IMR-90 (cell line): ENCODE data around the gene KCTD16. TPM values are rescaled to one million over a fixed set of nuclear protein-coding genes. Genes with fewer than 3 reads are reported as not detected.

ENCODE experiments used
- ATAC-seq: fragments of 200-7000 bp; cut with Tn5 transposase; 2 replicates; pipeline ENCODE4 v1.9.1; 2020; ENCODE audit warnings: low read depth, mild to moderate bottlenecking, moderate library complexity
- BruUV-seq: library from RNA; stranded (reverse); fragments of 400-500 nt; replicated peaks from 2 replicates; lab custom pipeline; 2021; lab: Mats Ljungman, UMichigan
- CTCF ChIA-PET: fragments of 300-600 bp; formaldehyde crosslinking; extraction: SDS; loops from one replicate; lab custom pipeline; 2021; ENCODE audit warnings: antibody characterized with exemption; lab: Yijun Ruan, JAX
- POLR2A ChIA-PET: fragments of 300-600 bp; sonication (Branson Sonifier 250); formaldehyde crosslinking; loops from one replicate; lab custom pipeline; 2022; ENCODE audit warnings: antibody characterized with exemption; ENCODE audit not compliant: unreplicated experiment; lab: Charles Lee
- DNase-seq: peaks from one replicate; pipeline ENCODE4 v3.0.0; 2013
- H2AFZ ChIP-seq: replicated peaks from 2 replicates; pipeline ENCODE3; 2013; ENCODE audit warnings: low read length, mild to moderate bottlenecking; ENCODE audit not compliant: poor library complexity
- H2AK5ac ChIP-seq: 2 replicates; pipeline ENCODE4 v1.6.1; 2013; ENCODE audit warnings: low read depth, low read length, inconsistent platforms
- H2AK9ac ChIP-seq: replicated peaks from 2 replicates; pipeline ENCODE3; 2013; ENCODE audit warnings: mild to moderate bottlenecking, low read depth, low read length, moderate library complexity; ENCODE audit not compliant: poor library complexity
- H2BK120ac ChIP-seq: 2 replicates; pipeline ENCODE4 v1.6.1; 2013; ENCODE audit warnings: low read depth, low read length, inconsistent platforms
- H2BK15ac ChIP-seq: 3 replicates; pipeline ENCODE4 v1.6.1; 2013; ENCODE audit warnings: low read depth, low read length, inconsistent platforms
- H2BK20ac ChIP-seq: 2 replicates; pipeline ENCODE4 v1.6.1; 2013; ENCODE audit warnings: low read depth, mild to moderate bottlenecking, inconsistent platforms, low read length, moderate library complexity
- H2BK5ac ChIP-seq: 2 replicates; pipeline ENCODE4 v1.6.1; 2013; ENCODE audit warnings: mild to moderate bottlenecking, low read depth, low read length, inconsistent platforms; ENCODE audit not compliant: poor library complexity, severe bottlenecking
- H3K14ac ChIP-seq: replicated peaks from 2 replicates; pipeline ENCODE4 v1.6.1; 2013; ENCODE audit warnings: low read depth, low read length, inconsistent platforms
- H3K18ac ChIP-seq: 2 replicates; pipeline ENCODE4 v1.6.1; 2013; ENCODE audit warnings: low read depth, low read length, control low read depth
- H3K23ac ChIP-seq: 2 replicates; pipeline ENCODE4 v1.6.1; 2013; ENCODE audit warnings: low read depth, low read length, inconsistent platforms
- H3K27ac ChIP-seq: 2 replicates; pipeline ENCODE4 v1.5.1; 2013; ENCODE audit warnings: mild to moderate bottlenecking, control low read depth, low read length; ENCODE audit not compliant: insufficient read depth
- H3K27me3 ChIP-seq: 2 replicates; pipeline ENCODE4 v1.6.1; 2013; ENCODE audit warnings: low read length; ENCODE audit not compliant: control insufficient read depth, insufficient read depth
- H3K36me3 ChIP-seq: 2 replicates; pipeline ENCODE4 v1.6.1; 2013; ENCODE audit warnings: low read length, mixed read lengths; ENCODE audit not compliant: control insufficient read depth, insufficient read depth
- H3K4ac ChIP-seq: 2 replicates; pipeline ENCODE4 v1.6.1; 2013; ENCODE audit warnings: low read depth, low read length, inconsistent platforms
- H3K4me1 ChIP-seq: 2 replicates; pipeline ENCODE4 v1.6.1; 2013; ENCODE audit warnings: low read length, mixed read lengths; ENCODE audit not compliant: control insufficient read depth, insufficient read depth
- H3K4me2 ChIP-seq: 2 replicates; pipeline ENCODE4 v1.6.1; 2013; ENCODE audit warnings: low read depth, mild to moderate bottlenecking, control low read depth, low read length, moderate library complexity
- H3K4me3 ChIP-seq: 2 replicates; pipeline ENCODE4 v1.5.1; 2013; ENCODE audit warnings: low read depth, mild to moderate bottlenecking, control low read depth, low read length, moderate library complexity; ENCODE audit not compliant: insufficient read depth
- H3K56ac ChIP-seq: 2 replicates; pipeline ENCODE4 v1.6.1; 2013; ENCODE audit warnings: low read length, inconsistent platforms; ENCODE audit not compliant: insufficient read depth; ENCODE audit errors: extremely low read depth
- H3K79me1 ChIP-seq, 2 experiments: 2 replicates each; pipeline ENCODE4 v1.6.1; 2013; ENCODE audit warnings: low read length in 2 of 2, inconsistent platforms in 1 of 2, low read depth in 1 of 2
- H3K9ac ChIP-seq: 2 replicates; pipeline ENCODE4 v1.6.1; 2013; ENCODE audit warnings: low read depth, low read length, control low read depth
- H3K9me1 ChIP-seq: 2 replicates; pipeline ENCODE4 v1.6.1; 2013; ENCODE audit warnings: low read length, inconsistent platforms; ENCODE audit not compliant: insufficient read depth
- H3K9me3 ChIP-seq: 2 replicates; pipeline ENCODE4 v1.6.1; 2013; ENCODE audit warnings: low read length; ENCODE audit not compliant: control insufficient read depth, insufficient read depth
- H4K20me1 ChIP-seq: 2 replicates; pipeline ENCODE4 v1.6.1; 2013; ENCODE audit warnings: low read length, inconsistent platforms; ENCODE audit not compliant: insufficient read depth
- H4K5ac ChIP-seq: 2 replicates; pipeline ENCODE4 v1.6.1; 2013; ENCODE audit warnings: mild to moderate bottlenecking, low read depth, low read length, control low read depth
- H4K8ac ChIP-seq, 2 experiments: 2 replicates each; pipeline ENCODE4 v1.6.1; 2013; ENCODE audit warnings: low read depth in 2 of 2, low read length in 2 of 2, control low read depth in 1 of 2, inconsistent platforms in 1 of 2
- H4K91ac ChIP-seq: 2 replicates; pipeline ENCODE4 v1.6.1; 2013; ENCODE audit warnings: low read depth, low read length, inconsistent platforms; ENCODE audit not compliant: insufficient read depth
- BHLHE40 ChIP-seq: fragments of 150-350 bp; IDR thresholded peaks from 2 replicates; pipeline ENCODE4 v1.6.1; 2016; ENCODE audit warnings: mild to moderate bottlenecking, low read depth, low read length
- CEBPB ChIP-seq: IDR thresholded peaks from 2 replicates; pipeline ENCODE4 v1.6.1; 2012; ENCODE audit warnings: low read depth, low read length, improper control_type of control experiment
- CHD1 ChIP-seq: IDR thresholded peaks from 2 replicates; pipeline ENCODE4 v1.6.1; 2012; ENCODE audit warnings: low read depth, low read length, improper control_type of control experiment
- CTCF ChIP-seq: conservative IDR thresholded peaks from 2 replicates; pipeline ENCODE4 v1.5.1; 2012; ENCODE audit warnings: mild to moderate bottlenecking, low read depth, low read length, improper control_type of control experiment
- ELK1 ChIP-seq: fragments of 150-350 bp; IDR thresholded peaks from 2 replicates; pipeline ENCODE4 v1.6.1; 2016; ENCODE audit warnings: low read depth, mild to moderate bottlenecking, low read length, moderate library complexity, borderline replicate concordance
- FOS ChIP-seq: fragments of 150-350 bp; IDR thresholded peaks from 2 replicates; pipeline ENCODE4 v1.6.1; 2016; ENCODE audit warnings: low read depth, low read length
- MAFK ChIP-seq: IDR thresholded peaks from 2 replicates; pipeline ENCODE4 v1.6.1; 2012; ENCODE audit warnings: low read depth, low read length, improper control_type of control experiment
- MAZ ChIP-seq: IDR thresholded peaks from 2 replicates; pipeline ENCODE4 v1.6.1; 2012; ENCODE audit warnings: low read depth, mild to moderate bottlenecking, low read length, improper control_type of control experiment, moderate library complexity, borderline replicate concordance
- MXI1 ChIP-seq: IDR thresholded peaks from 2 replicates; pipeline ENCODE4 v1.6.1; 2012; ENCODE audit warnings: low read depth, mild to moderate bottlenecking, low read length, moderate library complexity, borderline replicate concordance
- NFE2L2 ChIP-seq: fragments of 150-350 bp; IDR thresholded peaks from 2 replicates; pipeline ENCODE4 v1.6.1; 2016; ENCODE audit warnings: low read depth, mild to moderate bottlenecking, low read length
- POLR2A ChIP-seq: IDR thresholded peaks from 2 replicates; pipeline ENCODE4 v1.6.1; 2012; ENCODE audit warnings: mild to moderate bottlenecking, low read depth, low read length
- RCOR1 ChIP-seq: IDR thresholded peaks from 2 replicates; pipeline ENCODE4 v1.6.1; 2012; ENCODE audit warnings: mild to moderate bottlenecking, low read length, improper control_type of control experiment; ENCODE audit not compliant: insufficient replicate concordance
- SMC3 ChIP-seq: fragments of 150-350 bp; IDR thresholded peaks from 2 replicates; pipeline ENCODE4 v1.6.1; 2016; ENCODE audit warnings: low read depth, mild to moderate bottlenecking, antibody characterized with exemption, low read length, moderate library complexity
- USF2 ChIP-seq: fragments of 150-350 bp; IDR thresholded peaks from 2 replicates; pipeline ENCODE4 v1.6.1; 2017; ENCODE audit warnings: mild to moderate bottlenecking, antibody characterized with exemption, low read length, low read depth
- WGBS, 2 experiments: methylation state at CpG; one replicate each; pipeline versions ENCODE4 v1.1.5 to v1.1.7; 2013; ENCODE audit warnings: missing lambda C conversion rate in 2 of 2; ENCODE audit not compliant: insufficient read length in 1 of 2; ENCODE audit errors: extremely low coverage in 2 of 2; 5-methylcytosine and 5-hydroxymethylcytosine counted together
- dilution Hi-C: fragments of 300-500 bp; cut with HindIII; formaldehyde crosslinking; loops from one replicate; pipeline ENCODE4 v1.14.3; 2018; ENCODE audit warnings: low sequenced_read_pairs; ENCODE audit not compliant: unreplicated experiment
- in situ Hi-C: fragments of 300-500 bp; cut with MboI; formaldehyde crosslinking; loops from 3 replicates; pipeline ENCODE4 v1.14.3; 2019; ENCODE audit warnings: low sequenced_read_pairs, inconsistent platforms, mixed read lengths
- intact Hi-C: fragments of 100-400 bp; cut with micrococcal nuclease; formaldehyde crosslinking; loops from 2 replicates; pipeline ENCODE4 v1.10.0; 2022
- polyA plus RNA-seq, 3 experiments: library from polyadenylated mRNA; depleted of rRNA; stranded (reverse); fragments of >200 nt; gene quantifications; 2 replicates each; pipeline ENCODE4 v1.2.3, GENCODE V29; 2012; ENCODE audit warnings: low replicate concordance in 1 of 3
- total RNA-seq: library from RNA; depleted of rRNA; stranded (reverse); fragments of >200 nt; gene quantifications from 2 replicates; pipeline ENCODE4 v1.2.3, GENCODE V29; 2012

Gene KCTD16
- total and polyA plus RNA-seq, 2 of the 4 experiments (the other 2 are of a cell fraction) = 0.43 to 1.1 TPM

GRCh38 chr5:144189800-144190429 lies 19.2 kb downstream of the KCTD16 start:
- Histone ChIP-seq H3K27ac (no peak overlapping the region), H3K4me2 (peak overlapping the region; percentile 71; the same call in 1 of the 2 replicates), H3K27me3 (no peaks in the 10 kb centered on the region), H2BK5ac (peak overlapping the region; percentile 30), H2BK15ac (0 out of 3 replicates have a peak overlapping the region, but pooled peaks have one; percentile 1), H3K36me3 (no peaks in the 10 kb centered on the region), H4K5ac (no peak overlapping the region; the same call in 1 of the 2 replicates), H4K20me1 (no peaks in the 10 kb centered on the region), H3K56ac (no peak overlapping the region), H2AK9ac (no peak overlapping the region), H2BK120ac (peak overlapping the region; percentile 13; the same call in 1 of the 2 replicates), H3K4me3 (no peak overlapping the region), H4K8ac (no peak overlapping the region), H3K18ac (peak overlapping the region; percentile 63; the same call in 1 of the 2 replicates), H2AK5ac (no peak overlapping the region), H3K23ac (no peak overlapping the region), H3K4me1 (peaks cover 6% of the 10 kb centered on the region; the same call in 1 of the 2 replicates), H3K14ac (no peak overlapping the region), H3K4ac (no peak overlapping the region; the same call in 1 of the 2 replicates), H2AFZ (no peak overlapping the region), H3K79me1 (no peaks in the 10 kb centered on the region), H3K9ac (no peak overlapping the region), H4K91ac (no peak overlapping the region), H2BK20ac (no peak overlapping the region), H3K9me1 (no peaks in the 10 kb centered on the region), H3K9me3 (no peaks in the 10 kb centered on the region)
- no TSS peak for BruUV-seq
- ChIA-PET CTCF (interaction anchor here (0.6 kb wide), 1 partner anchor 1267 kb away, joined by 3 read pairs; no protein-coding TSS in a partner anchor), POLR2A (no interaction called here)
- intact Hi-C loops = loop anchor here (10.0 kb wide), 1 partner anchor 1475 kb away; no protein-coding TSS in a partner anchor
- in situ Hi-C loops = loop anchor here (25.0 kb wide), 1 partner anchor 1178 kb away; no protein-coding TSS in a partner anchor
- ATAC-seq (peak; percentile 63), DNase-seq (peak; percentile 93)
- WGBS, 2 experiments = 0% methylated on average over 4 of the region's 10 CpGs; no CpG with 5 or more reads in 1 of the 2 experiments
- dilution Hi-C loops = no loop called here
- TF ChIP-seq CTCF = no peak
- 0 out of 2 replicates have a peak, but pooled peaks have one; percentile 29 for TF ChIP-seq CHD1
- TF ChIP-seq ELK1 = no peak
- TF ChIP-seq RCOR1 = no peak
- peak; percentile 94 for TF ChIP-seq FOS
- no peak for TF ChIP-seq NFE2L2
- TF ChIP-seq POLR2A = no peak
- peak; percentile 81 for TF ChIP-seq CEBPB
- peak; percentile 64 for TF ChIP-seq BHLHE40
- no peak for TF ChIP-seq USF2
- TF ChIP-seq MXI1 = no peak
- TF ChIP-seq MAFK = no peak
- no peak for TF ChIP-seq MAZ
- TF ChIP-seq SMC3 = no peak
